ENCODE data around the gene CSRNP3. TPM values are rescaled to one million over a fixed set of nuclear protein-coding genes. Genes with fewer than 3 reads are reported as not detected.
A peak's percentile ranks its signal among the peaks of the same experiment; 100 is the strongest.

Gene CSRNP3
- total RNA-seq, 1 donor from 2014 or later: 2.3 TPM

DNA sequence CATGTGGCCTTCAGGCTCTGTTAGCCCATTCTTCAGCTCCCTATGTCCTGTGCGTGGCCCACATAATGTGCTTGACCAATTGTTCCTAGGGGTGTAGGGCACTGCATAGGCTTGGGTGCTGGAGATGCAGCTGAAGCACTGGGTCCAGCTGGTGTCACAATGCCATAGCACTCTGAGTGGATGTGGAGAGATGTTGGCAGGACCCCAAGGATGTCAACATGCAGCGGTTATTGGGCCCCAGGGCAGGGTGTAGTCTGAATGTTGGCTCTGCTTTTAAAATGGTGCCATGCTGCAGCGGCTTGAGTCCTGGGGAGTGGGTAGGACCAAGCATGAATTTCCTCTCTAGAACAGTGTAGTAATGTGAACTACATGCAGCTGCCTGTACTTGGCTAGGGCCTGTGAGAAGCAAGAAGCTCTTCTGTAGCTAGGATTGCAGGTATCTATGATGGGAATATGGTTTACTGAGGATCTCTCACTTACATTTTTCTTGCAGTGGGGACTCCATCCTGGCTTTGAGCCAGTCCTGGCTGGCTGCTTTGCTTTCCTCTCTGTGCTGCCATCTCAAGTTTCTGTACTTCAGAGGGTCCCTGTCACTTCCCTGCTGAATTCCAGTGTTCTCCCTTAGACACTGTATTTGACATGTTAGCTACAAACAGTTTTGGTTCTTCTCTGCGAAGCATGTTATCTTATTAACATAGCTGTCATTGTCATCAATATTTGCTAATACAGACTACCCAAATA lies 148.4 kb downstream of the CSRNP3 start:
- H3K9me3 ChIP-seq: no peaks in the 10 kb centered on the region
- no peaks in the 10 kb centered on the region for H3K4me1 ChIP-seq
- no peak overlapping the region for H3K27ac ChIP-seq
- no peak overlapping the region for H3K4me3 ChIP-seq
- no peaks in the 10 kb centered on the region for H3K27me3 ChIP-seq (ENCODE audit: low read depth)
- DNase-seq: no peak
- intact Hi-C loops (cut with DNase I): no loop called here
- peak in 1 of 2 donors; percentile 34 for ATAC-seq
- no peaks in the 10 kb centered on the region for H3K36me3 ChIP-seq
- TF ChIP-seq, protein P1, sequence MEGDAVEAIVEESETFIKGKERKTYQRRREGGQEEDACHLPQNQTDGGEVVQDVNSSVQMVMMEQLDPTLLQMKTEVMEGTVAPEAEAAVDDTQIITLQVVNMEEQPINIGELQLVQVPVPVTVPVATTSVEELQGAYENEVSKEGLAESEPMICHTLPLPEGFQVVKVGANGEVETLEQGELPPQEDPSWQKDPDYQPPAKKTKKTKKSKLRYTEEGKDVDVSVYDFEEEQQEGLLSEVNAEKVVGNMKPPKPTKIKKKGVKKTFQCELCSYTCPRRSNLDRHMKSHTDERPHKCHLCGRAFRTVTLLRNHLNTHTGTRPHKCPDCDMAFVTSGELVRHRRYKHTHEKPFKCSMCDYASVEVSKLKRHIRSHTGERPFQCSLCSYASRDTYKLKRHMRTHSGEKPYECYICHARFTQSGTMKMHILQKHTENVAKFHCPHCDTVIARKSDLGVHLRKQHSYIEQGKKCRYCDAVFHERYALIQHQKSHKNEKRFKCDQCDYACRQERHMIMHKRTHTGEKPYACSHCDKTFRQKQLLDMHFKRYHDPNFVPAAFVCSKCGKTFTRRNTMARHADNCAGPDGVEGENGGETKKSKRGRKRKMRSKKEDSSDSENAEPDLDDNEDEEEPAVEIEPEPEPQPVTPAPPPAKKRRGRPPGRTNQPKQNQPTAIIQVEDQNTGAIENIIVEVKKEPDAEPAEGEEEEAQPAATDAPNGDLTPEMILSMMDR (IDR thresholded peaks at IDR 0.05): no peak

DNA sequence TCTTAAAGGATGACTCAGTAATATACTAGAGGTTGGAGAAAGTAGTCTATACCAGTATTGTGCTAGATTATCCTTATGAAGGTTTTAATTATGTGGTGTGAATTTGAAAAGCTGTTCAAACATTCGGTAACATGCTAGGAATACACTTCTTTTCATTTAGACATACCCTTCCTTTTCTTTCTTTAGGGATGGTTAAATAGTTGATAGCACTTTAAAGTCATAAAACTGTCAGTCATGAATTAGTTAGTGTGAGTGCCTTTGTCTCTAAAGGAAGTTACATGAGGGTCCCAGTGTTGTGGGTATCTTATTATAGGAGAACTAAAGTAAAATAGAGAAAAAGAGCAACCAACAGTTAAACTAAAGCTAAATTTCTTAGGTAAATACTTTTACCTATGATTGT lies 149.3 kb downstream of the CSRNP3 start:
- intact Hi-C loops (cut with DNase I): no loop called here
- TF ChIP-seq, protein P1 (IDR thresholded peaks at IDR 0.05): no peak
- ATAC-seq: no peak

DNA sequence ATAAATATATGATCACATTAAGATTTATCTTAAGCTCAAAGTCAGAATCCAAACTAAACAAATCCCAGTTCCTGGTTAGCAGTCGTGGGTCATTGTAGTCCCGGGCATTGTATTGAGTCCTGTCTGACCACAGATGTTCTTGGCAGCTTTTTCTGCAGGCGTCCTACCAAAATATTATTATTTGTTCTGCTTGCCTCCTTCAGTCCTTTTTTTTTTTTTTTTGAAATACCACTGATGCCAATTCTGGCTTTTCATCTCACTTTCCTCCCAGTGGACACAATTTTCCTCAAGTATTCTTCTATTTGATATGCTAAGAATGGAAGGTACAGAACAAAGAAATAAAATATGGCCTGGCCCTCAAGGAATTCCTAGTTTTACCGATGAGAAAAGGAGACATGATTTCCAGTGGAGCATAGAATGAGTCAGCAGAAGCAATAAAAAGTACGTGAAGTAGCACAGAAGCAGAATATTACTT lies 151.6 kb downstream of the CSRNP3 start:
- TF ChIP-seq, protein P1 (IDR thresholded peaks at IDR 0.05): no peak
- Histone ChIP-seq H3K4me1 (no peaks in the 10 kb centered on the region), H3K36me3 (no peaks in the 10 kb centered on the region), H3K27ac (no peak overlapping the region), H3K27me3 (ENCODE audit: low read depth) (no peaks in the 10 kb centered on the region), H3K4me3 (no peak overlapping the region), H3K9me3 (no peaks in the 10 kb centered on the region)
- no peak for DNase-seq
- no peak for ATAC-seq
- intact Hi-C loops (cut with DNase I): no loop called here

More for the DNA sequence above, 149.3 kb downstream of the CSRNP3 start:
- Histone ChIP-seq H3K4me1 (no peaks in the 10 kb centered on the region), H3K36me3 (no peaks in the 10 kb centered on the region), H3K27ac (no peak overlapping the region), H3K27me3 (ENCODE audit: low read depth) (no peaks in the 10 kb centered on the region), H3K4me3 (no peak overlapping the region), H3K9me3 (no peaks in the 10 kb centered on the region)
- DNase-seq: no peak

DNA sequence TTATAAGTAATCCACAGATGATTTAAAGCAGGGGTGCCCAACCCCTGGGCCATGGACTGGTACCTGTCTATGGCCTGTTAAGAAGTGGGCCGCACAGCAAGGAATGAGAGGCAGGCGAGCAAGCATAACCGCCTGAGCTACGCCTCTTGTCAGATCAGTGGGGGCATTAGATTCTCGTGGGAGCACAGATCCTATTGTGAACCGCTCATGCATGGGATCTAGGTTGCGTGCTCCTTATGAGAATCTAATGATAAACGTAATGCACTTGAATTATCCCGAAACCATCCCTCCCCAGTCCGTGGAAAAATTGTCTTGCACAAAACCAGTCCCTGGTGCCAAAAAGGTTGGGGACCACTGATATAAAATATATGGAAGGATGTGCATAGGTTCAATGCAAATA lies 153.7 kb downstream of the CSRNP3 start:
- intact Hi-C loops (cut with DNase I): no loop called here
- DNase-seq (no peak), ATAC-seq (no peak)
- H3K4me3 ChIP-seq: no peak overlapping the region
- H3K27ac ChIP-seq: no peak overlapping the region
- H3K36me3 ChIP-seq: no peaks in the 10 kb centered on the region
- H3K9me3 ChIP-seq: no peaks in the 10 kb centered on the region
- no peaks in the 10 kb centered on the region for H3K4me1 ChIP-seq
- TF ChIP-seq, protein P1 (IDR thresholded peaks at IDR 0.05): no peak
- no peaks in the 10 kb centered on the region for H3K27me3 ChIP-seq (ENCODE audit: low read depth)

DNA sequence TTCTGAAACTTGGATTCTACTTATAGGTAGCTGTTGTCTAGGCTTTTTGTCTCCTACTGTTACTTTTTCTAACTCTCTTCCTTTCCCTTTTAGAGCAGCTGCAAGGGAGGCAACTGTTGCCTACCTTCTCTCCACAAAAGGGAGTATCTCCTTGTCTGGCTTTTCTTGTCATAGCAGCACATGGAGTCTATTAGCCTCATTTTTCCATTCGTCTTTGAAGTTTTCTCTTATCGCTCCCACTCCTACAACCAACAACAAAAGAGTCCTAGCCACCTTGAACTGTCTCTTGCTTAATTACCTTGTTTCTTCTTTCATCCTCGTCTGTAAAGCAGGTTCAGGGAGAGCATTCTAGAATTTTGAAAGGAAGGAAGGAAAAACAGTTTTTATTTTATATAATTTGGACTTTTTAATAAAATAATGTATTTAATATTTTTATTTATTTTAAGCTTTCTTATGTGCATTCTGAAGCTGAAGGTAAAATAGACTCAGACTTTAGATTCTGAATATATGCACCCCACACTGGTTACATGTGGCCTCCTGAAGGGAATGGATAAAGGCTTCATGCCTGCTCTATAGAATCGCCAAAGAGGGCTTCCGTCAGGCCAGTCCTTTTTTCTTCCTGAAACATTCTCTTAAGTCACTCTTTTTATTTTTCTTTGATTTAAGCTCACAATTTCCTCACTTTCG lies 154.4 kb downstream of the CSRNP3 start:
- intact Hi-C loops (cut with DNase I): no loop called here
- ATAC-seq: no peak

More for the DNA sequence above, 154.4 kb downstream of the CSRNP3 start:
- no peaks in the 10 kb centered on the region for H3K27me3 ChIP-seq (ENCODE audit: low read depth)
- H3K4me3 ChIP-seq: no peak overlapping the region
- H3K9me3 ChIP-seq: no peaks in the 10 kb centered on the region
- no peak for DNase-seq
- TF ChIP-seq, protein P1 (IDR thresholded peaks at IDR 0.05): no peak
- no peaks in the 10 kb centered on the region for H3K4me1 ChIP-seq
- no peaks in the 10 kb centered on the region for H3K36me3 ChIP-seq
- H3K27ac ChIP-seq: no peak overlapping the region

Data from lower lobe of right lung (tissue), 2 donors.